ENCODE results near the gene PRIMPOL. TPM values are rescaled to one million over a fixed set of nuclear protein-coding genes. Genes with fewer than 3 reads are reported as not detected.
"Not testable (repeated sequence)": the region's sequence is repeated elsewhere in the genome, so short reads cannot be mapped to it uniquely, and the experiment has no call there.

The PRIMPOL gene
- total RNA-seq, 2 donors from 2014 or later = 24.1 to 34.2 TPM

DNA sequence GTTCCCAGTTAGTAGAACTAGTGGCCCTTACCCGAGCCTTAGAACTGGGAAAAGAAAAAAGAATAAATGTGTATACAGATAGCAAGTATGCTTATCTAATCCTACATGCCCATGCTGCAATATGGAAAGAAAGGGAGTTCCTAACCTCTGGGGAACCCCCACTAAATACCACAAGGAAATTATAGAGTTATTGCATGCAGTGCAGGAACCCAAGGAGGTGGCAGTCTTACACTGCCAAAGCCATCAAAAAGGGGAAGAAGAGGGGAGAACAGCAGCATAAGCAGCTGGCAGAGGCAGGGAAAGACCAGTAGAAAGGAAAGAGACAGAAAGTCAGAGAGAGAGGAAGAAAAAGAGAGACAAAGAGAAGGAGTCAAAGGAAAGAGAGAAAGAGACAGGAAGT is 90.0 kb downstream of the PRIMPOL start:
- ATAC-seq (replicated peaks in 1 of 2); H3K9me3 Mint-ChIP-seq; H3K36me3 Mint-ChIP-seq (ENCODE audit: insufficient read depth in 2 of 2); H3K4me3 Mint-ChIP-seq; H3K27me3 Mint-ChIP-seq (ENCODE audit: low read depth); DNase-seq: not testable (repeated sequence)
- Mint-ChIP-seq H3K4me1 (ENCODE audit: low read depth) (peaks cover 12% of the 10 kb centered on the region), H3K27ac (peak overlapping the region; percentile 12)

DNA sequence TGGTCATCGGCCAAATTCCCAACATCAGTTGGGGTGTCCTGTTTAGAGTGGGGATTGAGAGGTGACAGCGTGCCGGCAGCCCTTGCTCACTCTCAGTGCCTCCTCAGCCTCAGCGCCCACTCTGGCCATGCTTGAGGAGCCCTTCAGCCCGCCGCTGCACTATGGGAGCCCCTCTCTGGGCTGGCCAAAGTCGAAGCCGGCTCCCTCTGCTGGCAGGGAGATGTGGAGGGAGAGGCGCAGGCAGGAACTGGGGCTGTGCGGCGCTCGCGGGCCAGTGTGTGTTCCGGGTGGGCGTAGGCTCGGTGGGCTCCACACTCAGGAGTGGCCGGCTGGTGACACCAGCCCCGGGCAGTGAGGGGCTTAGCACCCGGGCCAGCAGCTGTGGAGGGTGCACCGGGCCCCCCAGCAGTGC is 91.4 kb downstream of the PRIMPOL start:
- no peak for DNase-seq

DNA sequence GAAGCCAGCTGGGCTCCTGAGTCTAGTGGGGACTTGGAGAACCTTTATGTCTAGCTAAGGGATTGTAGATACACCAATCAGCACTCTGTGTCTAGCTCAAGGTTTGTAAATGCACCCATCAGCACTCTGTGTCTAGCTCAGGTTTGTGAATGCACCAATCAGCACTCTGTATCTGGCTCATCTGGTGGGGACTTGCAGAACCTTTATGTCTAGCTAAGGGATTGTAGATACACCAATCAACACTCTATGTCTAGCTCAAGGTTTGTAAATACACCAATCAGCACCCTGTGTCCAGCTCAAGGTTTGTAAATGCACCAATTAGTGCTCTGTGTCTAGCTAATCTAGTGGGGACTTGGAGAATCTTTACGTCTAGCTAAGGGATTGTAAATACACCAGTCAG is 92.1 kb downstream of the PRIMPOL start:
- H3K36me3 Mint-ChIP-seq (ENCODE audit: insufficient read depth in 2 of 2) = not testable (repeated sequence)

More for the DNA sequence above, 91.4 kb downstream of the PRIMPOL start:
- Mint-ChIP-seq H3K4me3 (no peak overlapping the region), H3K36me3 (ENCODE audit: insufficient read depth in 2 of 2) (no peaks in the 10 kb centered on the region), H3K4me1 (ENCODE audit: low read depth) (peaks cover 12% of the 10 kb centered on the region), H3K9me3 (no peaks in the 10 kb centered on the region), H3K27me3 (ENCODE audit: low read depth) (no peaks in the 10 kb centered on the region), H3K27ac (no peak overlapping the region)
- ATAC-seq (replicated peaks in 1 of 2) = no peak

DNA sequence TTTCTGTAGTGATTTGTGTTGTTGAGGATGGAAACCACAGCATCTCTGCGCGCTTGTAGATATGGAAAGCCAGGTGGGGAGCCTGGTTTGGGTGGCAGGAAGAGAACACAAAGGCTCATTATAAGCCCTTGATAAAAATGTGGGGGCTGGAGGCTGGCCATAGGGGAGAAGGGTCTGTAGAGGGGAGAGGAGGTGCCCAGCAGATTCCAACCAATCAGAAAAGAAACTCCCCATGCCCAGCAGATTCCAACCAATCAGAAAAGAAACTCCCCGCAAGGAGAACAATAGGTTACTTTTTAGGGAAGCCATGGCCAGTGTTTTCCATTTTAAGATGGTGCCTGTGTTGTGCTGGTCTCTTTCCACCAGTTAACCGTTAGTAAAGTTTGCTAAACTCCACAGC is 94.1 kb downstream of the PRIMPOL start:
- Mint-ChIP-seq H3K4me1 (ENCODE audit: low read depth) (peaks cover 24% of the 10 kb centered on the region), H3K9me3 (no peaks in the 10 kb centered on the region), H3K4me3 (no peak overlapping the region), H3K27me3 (ENCODE audit: low read depth) (no peaks in the 10 kb centered on the region), H3K27ac (no peak overlapping the region), H3K36me3 (ENCODE audit: insufficient read depth in 2 of 2) (no peaks in the 10 kb centered on the region)
- DNase-seq (no peak), ATAC-seq (replicated peaks in 1 of 2) (no peak)

More for the DNA sequence above, 92.1 kb downstream of the PRIMPOL start:
- not testable (repeated sequence) for H3K4me3 Mint-ChIP-seq; H3K9me3 Mint-ChIP-seq; ATAC-seq (replicated peaks in 1 of 2); DNase-seq; H3K27ac Mint-ChIP-seq; H3K27me3 Mint-ChIP-seq (ENCODE audit: low read depth)
- H3K4me1 Mint-ChIP-seq (ENCODE audit: low read depth) = peaks cover 18% of the 10 kb centered on the region

DNA sequence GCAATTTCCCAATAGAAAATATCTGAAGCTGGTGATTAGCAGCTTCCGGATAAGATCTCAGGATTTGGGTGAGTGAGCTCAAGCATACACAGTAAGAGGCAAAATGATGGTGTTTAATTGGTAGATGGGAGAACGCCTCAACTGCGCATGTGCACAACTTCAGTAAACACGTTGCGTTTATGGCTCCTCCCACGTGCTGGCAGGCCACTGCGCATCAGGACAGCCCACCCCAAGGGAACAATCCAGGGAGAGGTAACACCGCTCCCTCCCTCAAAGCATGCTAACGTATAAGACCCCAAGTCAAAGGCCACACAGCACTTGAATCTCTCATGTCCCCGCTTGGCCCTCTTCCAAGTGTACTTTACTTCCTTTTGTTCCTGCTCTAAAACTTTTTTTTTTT is 94.7 kb downstream of the PRIMPOL start:
- DNase-seq (no peak), ATAC-seq (replicated peaks in 1 of 2) (no peak)
- Mint-ChIP-seq H3K27me3 (ENCODE audit: low read depth) (no peaks in the 10 kb centered on the region), H3K36me3 (ENCODE audit: insufficient read depth in 2 of 2) (no peaks in the 10 kb centered on the region), H3K4me3 (no peak overlapping the region), H3K27ac (no peak overlapping the region), H3K4me1 (ENCODE audit: low read depth) (peaks cover 24% of the 10 kb centered on the region), H3K9me3 (no peaks in the 10 kb centered on the region)

Other genes starting within 250 kb of the PRIMPOL start
- gene IRF2, start 175.2 kb upstream of the PRIMPOL start, total RNA-seq = 10 to 100 TPM; 70.3 TPM
- gene CASP3, start 291 bp upstream of the PRIMPOL start, total RNA-seq = 10 to 100 TPM; 48.9 to 50.6 TPM
- gene CENPU, start 84.4 kb downstream of the PRIMPOL start, total RNA-seq = 10 to 100 TPM; 80.9 to 82.3 TPM
- 10 to 100 TPM; 31.3 to 39.5 TPM for gene ACSL1, start 176.2 kb downstream of the PRIMPOL start, total RNA-seq